Activated CD8-positive, alpha-beta memory T cell treated with anti-CD3 and anti-CD28 coated beads, Interleukin-2, amount 50 U/mL, for 4 hours (primary cell): Measurements from ENCODE around the gene ADCY2.

ENCODE experiments used
- DNase-seq: peaks from one replicate; pipeline ENCODE4 v3.0.0-alpha.2; 2020

The ADCY2 gene

DNA sequence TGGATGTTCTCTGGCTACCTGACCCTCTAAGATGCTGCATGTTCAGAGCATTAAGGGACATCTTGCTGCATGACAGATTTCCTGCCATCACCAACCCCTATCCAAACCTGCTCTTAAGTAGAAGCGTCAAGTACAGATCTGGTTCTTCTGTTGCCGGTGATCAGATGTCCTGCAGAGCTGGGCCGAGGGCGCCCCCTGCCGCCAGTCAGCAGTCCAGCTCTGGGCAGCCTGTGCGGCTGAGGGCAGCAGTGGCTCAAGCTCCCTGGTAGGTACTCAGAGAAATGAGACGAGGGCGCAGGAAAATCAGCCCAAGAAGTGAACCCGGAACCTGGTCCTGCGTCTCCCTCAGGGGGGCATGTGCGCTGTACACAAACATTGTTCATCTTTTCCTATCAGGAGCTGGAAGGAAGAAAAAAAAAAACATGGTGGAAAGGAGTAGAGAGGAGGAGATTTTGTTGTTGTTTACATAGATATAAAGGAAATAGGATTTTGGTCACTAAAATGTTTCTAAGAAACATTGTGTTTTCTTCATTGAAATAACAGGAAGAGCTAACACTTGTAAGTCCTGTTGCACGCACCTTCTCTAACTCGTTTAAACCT, 359.2 kb downstream of the ADCY2 start:
- no peak for DNase-seq

GRCh38 chr5:7755958-7756357, 360.0 kb downstream of the ADCY2 start:
- DNase-seq, result no peak

- DNase-seq, result no peak
Measured at GRCh38 chr5:7756453-7756852, 360.5 kb downstream of the ADCY2 start.

- no peak for DNase-seq
Measured at GRCh38 chr5:7759257-7759871, 363.4 kb downstream of the ADCY2 start.

- DNase-seq, result no peak
Measured at GRCh38 chr5:7759951-7760580, 364.1 kb downstream of the ADCY2 start.

GRCh38 chr5:7762267-7762666, 366.3 kb downstream of the ADCY2 start:
- DNase-seq, result no peak

DNA sequence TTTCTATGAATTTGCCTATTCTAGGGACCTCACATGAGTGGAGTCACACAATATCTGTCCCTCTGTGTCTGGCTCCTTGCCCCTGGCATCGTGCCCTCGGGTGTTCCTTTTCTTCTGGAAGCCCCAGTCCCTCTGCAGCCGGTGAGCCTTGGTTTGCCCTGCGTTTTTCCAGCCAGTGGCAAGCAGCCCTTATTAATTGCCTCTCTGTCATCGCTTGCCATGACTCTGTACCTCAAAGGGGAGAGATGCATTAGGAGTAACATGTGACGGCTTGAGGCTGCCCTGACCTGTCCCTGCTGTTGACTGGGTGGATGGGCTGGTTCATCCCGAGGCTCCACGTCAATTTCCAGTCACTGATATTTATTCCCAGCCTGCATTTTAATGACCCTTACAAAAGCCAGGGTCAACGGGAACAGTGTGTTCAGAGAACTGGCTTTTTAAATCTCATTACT, 367.7 kb downstream of the ADCY2 start:
- no peak for DNase-seq

DNA sequence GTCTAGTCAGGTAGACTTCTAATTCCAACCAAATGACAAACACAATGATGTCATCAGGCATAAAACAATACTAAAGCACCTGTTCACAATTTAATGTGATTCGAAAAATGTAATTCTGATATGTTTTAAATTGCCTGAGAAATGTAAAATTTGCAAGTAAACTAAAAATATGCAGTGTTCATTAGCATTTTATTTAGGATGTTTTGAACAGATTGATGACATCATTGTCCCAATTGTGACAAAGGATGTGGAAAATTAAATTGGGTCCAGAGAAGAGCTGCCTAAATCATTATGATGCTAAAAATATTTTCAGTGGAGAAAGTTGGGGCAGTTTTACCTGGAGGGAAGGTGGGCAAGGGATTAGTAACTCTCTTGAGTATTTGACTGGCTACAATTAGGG, 368.5 kb downstream of the ADCY2 start:
- DNase-seq, result no peak

- DNase-seq, result no peak
Measured at GRCh38 chr5:7770436-7770835, 374.5 kb downstream of the ADCY2 start.

GRCh38 chr5:7772141-7772540, 376.2 kb downstream of the ADCY2 start:
- DNase-seq, result no peak

- no peak for DNase-seq
Measured at GRCh38 chr5:7773178-7773577, 377.2 kb downstream of the ADCY2 start.

DNA sequence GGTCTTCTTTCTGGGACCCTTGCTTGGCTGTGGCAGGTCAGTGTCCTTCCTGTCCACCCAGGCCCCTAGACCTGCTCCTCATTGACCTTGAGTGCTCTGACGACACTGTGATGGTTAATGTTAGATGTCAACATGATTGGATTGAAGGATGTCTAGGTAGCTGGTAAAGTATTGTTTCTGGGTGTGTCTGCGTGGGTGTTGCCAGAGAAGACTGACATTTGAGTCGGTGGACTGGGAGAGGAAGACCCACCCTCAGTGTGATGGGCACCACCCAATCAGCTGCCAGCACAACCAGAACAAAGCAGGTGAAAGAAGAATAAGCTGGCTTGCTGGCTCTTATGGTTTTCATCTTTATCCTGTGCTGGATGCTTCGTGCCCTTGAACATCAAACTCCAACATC, 380.5 kb downstream of the ADCY2 start:
- no peak for DNase-seq

- DNase-seq, result no peak
Measured at GRCh38 chr5:7779019-7780005, 383.4 kb downstream of the ADCY2 start.

- no peak for DNase-seq
Measured at GRCh38 chr5:7781899-7782298, 386.0 kb downstream of the ADCY2 start.

GRCh38 chr5:7784683-7785380, 388.9 kb downstream of the ADCY2 start:
- DNase-seq, result no peak

DNA sequence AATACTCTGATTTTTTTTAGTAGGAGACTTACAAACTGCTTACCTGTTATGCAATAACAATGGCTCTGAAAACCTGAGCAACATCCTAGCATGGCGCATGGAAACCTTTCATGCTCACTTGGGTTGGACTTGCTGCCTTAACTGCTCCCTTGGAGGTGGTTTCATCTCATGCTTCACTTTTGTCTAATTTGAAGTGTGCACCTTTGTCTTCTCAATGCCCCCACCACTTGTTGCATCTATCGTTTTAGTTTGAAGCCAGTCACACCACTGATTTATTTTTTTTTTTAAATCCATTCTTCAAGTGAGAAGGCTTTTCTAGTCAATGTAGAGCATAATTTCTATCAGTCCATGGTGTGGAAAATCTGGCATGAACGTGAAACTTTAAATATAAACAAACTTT, 391.8 kb downstream of the ADCY2 start:
- no peak for DNase-seq

DNA sequence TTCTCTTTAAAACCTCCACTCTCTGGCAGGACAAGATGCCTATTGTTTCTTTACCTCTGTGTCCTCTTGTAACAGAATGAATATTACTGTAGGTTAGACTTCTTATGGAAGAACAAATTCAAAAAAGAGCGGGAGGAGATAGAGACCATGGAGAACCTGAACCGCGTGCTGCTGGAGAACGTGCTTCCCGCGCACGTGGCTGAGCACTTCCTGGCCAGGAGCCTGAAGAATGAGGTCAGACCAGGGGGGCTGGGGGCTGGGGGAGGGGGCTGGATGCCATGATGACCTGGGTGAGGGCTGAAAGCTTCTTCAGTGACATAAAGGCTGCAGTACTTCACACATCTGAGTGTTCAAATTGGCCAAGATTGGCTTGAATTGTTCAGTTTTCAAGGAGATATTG, 393.6 kb downstream of the ADCY2 start:
- no peak for DNase-seq

GRCh38 chr5:7793895-7794294, 398.0 kb downstream of the ADCY2 start:
- no peak for DNase-seq

GRCh38 chr5:7794311-7794710, 398.4 kb downstream of the ADCY2 start:
- DNase-seq, result no peak

DNA sequence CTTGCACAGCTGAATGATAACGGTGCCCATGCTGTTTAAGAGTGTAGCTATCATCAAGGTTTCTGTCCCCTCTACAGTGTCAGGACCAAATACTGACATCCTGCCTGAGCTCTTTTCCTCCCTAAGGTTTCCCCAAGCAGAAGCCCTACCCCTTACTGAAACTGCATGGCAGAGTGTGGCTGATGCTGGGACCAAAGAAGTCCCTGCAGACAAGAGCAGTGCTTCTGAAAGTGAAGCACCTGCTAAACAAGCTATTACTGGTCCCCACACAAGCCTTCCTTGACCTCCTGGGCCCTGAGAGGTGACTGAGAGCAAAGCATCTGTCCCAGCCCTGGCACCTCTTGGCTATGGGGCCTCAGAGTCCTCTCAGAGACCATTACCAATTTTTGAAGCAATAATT, 398.9 kb downstream of the ADCY2 start:
- DNase-seq, result no peak

GRCh38 chr5:7795306-7795705, 399.4 kb downstream of the ADCY2 start:
- DNase-seq, result no peak

GRCh38 chr5:7801891-7802614, 406.1 kb downstream of the ADCY2 start:
- no peak for DNase-seq
